Thyroid gland (tissue), 4 donors: ENCODE data around the gene ADCYAP1R1. TPM values are rescaled to one million over a fixed set of nuclear protein-coding genes. Genes with fewer than 3 reads are reported as not detected.

ENCODE experiments used
- DNase-seq, 2 donors: peaks; one replicate each; pipeline ENCODE4 v3.0.0-alpha.2; 2019
- H3K27ac ChIP-seq, 3 donors: fragments of 200-600 bp; sonication (generic); 1 replicate in 2 of 3; 2 replicates in 1 of 3; pipeline ENCODE4 v1.5.1; 2016 to 2019; ENCODE audit warnings: mild to moderate bottlenecking in 1 of 3, moderate library complexity in 1 of 3
- H3K27me3 ChIP-seq: fragments of 200-600 bp; sonication (generic); one replicate; pipeline ENCODE4 v1.5.1; 2019
- H3K36me3 ChIP-seq, 2 donors: fragments of 200-600 bp; sonication (generic); one replicate each; pipeline ENCODE4 v1.5.1; 2016 to 2019
- H3K4me1 ChIP-seq, 2 donors: fragments of 200-600 bp; sonication (generic); one replicate each; pipeline ENCODE4 v1.5.1; 2017 to 2019
- H3K4me3 ChIP-seq, 3 donors: fragments of 200-600 bp; sonication (generic); replicated peaks in 1 of 3; 1 replicate in 2 of 3; 2 replicates in 1 of 3; pipeline ENCODE4 v1.5.1; 2016; ENCODE audit warnings: mild to moderate bottlenecking in 1 of 3
- H3K9me3 ChIP-seq: fragments of 200-600 bp; sonication (generic); one replicate; pipeline ENCODE4 v1.5.1; 2017
- POLR2A ChIP-seq, 2 donors: fragments of 450-650 bp; IDR thresholded peaks; one replicate each; pipeline ENCODE4 v1.6.1; 2017; ENCODE audit warnings: antibody characterized with exemption in 2 of 2, mild to moderate bottlenecking in 2 of 2, moderate library complexity in 1 of 2
- WGBS, 2 donors: methylation state at CpG; one replicate each; pipeline ENCODE4 v1.1.5; 2017; 5-methylcytosine and 5-hydroxymethylcytosine counted together
- intact Hi-C: fragments of 100-400 bp; cut with DNase I; formaldehyde crosslinking; loops from one replicate; pipeline ENCODE4 v1.15.1; 2023
- total RNA-seq, 4 donors: library from RNA; depleted of rRNA; stranded (reverse); fragments of >200 nt; gene quantifications; one replicate each; pipeline ENCODE4 v1.2.3, GENCODE V29; 2016
- TF ChIP-seq, protein P1 (sequence below), 6 experiments: fragments of 200-600 bp in 3 of 6; fragments of 450-650 bp in 3 of 6; sonication (generic) in 3 of 6; IDR thresholded peaks; one replicate each; pipeline ENCODE4 v1.5.1; 2016 to 2019; ENCODE audit warnings: antibody characterized with exemption in 6 of 6, mild to moderate bottlenecking in 2 of 6, inconsistent platforms in 1 of 6, moderate library complexity in 1 of 6

The ADCYAP1R1 gene
- total RNA-seq, 4 donors from 2014 or later, result 0.27 to 4.6 (median 2.5) TPM

DNA sequence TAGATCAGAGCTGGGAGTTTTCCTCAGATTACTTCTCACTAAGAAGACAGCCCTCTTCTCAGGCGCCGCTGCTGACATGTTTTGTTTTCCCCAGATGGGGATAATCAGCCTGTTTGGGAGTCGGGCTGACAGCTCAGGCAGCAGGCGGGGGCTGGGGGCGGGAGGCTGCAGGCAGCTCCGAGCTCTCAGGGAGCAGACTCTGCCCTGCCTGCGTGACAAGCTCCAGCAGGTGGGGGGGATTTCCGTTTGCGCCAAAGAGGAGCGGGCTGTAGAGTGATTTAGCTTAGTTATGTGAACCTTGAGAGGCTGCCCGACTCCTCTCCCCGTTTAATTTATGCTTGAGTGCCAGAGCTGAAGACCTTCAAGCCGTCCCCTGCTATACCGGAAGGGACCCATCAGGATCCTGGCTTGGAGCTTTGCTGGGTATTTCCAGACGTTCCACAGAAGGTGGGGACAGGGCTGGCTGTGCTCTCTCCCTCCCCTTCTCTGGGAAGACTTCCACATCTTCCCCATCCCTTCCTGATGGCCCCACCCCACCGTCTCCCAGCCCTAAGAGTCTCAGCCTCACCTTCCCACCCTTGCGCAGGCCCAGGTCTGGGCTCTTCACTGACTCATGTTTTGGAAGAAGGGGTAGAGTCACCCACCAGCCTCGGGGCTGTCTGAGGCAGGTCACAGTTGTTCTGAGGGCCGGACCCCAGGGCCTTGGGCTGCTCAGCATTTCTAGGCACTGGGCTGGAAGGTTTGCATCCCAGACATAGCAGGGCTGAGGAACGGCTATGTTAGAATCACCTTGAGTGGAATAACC, 24.7 kb upstream of the ADCYAP1R1 start:
- H3K4me1 ChIP-seq, result no peaks in the 10 kb centered on the region
- TF ChIP-seq, protein P1, sequence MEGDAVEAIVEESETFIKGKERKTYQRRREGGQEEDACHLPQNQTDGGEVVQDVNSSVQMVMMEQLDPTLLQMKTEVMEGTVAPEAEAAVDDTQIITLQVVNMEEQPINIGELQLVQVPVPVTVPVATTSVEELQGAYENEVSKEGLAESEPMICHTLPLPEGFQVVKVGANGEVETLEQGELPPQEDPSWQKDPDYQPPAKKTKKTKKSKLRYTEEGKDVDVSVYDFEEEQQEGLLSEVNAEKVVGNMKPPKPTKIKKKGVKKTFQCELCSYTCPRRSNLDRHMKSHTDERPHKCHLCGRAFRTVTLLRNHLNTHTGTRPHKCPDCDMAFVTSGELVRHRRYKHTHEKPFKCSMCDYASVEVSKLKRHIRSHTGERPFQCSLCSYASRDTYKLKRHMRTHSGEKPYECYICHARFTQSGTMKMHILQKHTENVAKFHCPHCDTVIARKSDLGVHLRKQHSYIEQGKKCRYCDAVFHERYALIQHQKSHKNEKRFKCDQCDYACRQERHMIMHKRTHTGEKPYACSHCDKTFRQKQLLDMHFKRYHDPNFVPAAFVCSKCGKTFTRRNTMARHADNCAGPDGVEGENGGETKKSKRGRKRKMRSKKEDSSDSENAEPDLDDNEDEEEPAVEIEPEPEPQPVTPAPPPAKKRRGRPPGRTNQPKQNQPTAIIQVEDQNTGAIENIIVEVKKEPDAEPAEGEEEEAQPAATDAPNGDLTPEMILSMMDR (IDR thresholded peaks at IDR 0.05), result no peak
- H3K27me3 ChIP-seq, result no peaks in the 10 kb centered on the region
- intact Hi-C loops, result no loop called here
- no peaks in the 10 kb centered on the region for H3K9me3 ChIP-seq
- H3K27ac ChIP-seq, result no peak overlapping the region
- no peaks in the 10 kb centered on the region for H3K36me3 ChIP-seq
- DNase-seq, result peak in 1 of 2 donors; percentile 11
- no peak overlapping the region for H3K4me3 ChIP-seq
- WGBS, 2 donors, result 30 to 43% methylated on average over 13 to 16 of the region's 20 CpGs

DNA sequence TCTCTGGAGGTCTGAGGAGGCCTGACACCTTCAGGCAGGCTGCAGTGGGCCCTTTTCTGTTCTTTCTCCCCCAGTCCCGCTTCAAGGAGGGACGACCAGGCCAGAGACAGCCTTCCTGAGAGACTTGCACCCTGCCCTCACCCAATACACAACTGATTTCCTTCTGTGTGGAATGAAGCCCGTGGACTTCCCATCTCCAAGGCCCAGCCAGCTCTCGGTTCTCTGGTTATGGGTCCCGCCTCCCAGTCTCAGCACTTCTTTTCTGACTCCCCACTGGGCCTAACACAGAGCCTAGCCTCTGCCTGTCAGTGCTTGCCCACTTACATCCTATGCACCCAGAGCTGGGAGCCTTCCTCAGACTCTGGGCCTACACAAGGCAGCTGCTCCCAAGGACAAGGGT, 24.1 kb upstream of the ADCYAP1R1 start:
- H3K4me1 ChIP-seq, result no peaks in the 10 kb centered on the region
- H3K36me3 ChIP-seq, result no peaks in the 10 kb centered on the region

DNA sequence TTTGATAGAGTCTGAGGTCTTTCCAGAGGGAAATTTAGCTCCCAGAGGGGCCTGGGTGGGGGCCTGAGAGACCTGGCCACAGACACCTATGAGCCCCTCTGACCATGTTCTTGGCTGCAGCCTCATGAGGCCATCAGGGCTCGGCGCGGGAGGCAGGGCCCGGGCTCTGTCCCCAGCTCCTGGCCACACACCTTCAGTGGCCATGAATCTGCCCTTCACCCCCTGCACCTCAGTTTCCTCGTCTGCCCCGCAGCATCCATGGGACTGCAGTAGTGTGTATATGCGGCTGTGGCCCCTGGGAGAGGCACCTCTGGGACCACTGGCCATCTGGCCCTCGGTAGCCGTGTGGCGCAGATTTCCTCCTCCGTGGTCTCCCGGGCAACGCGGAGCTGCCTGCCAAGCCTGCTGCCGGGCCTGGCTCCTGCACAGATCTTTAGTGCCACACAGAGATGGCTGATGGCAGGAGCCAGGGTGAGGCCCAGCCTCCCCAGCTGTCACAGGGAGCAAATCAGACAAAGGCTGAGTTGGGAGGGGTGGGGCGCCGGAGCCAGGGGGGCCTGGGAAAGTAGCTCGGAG, 23.6 kb upstream of the ADCYAP1R1 start:
- Histone ChIP-seq H3K9me3 (no peaks in the 10 kb centered on the region), H3K4me1 (no peaks in the 10 kb centered on the region), H3K27me3 (no peaks in the 10 kb centered on the region), H3K27ac (no peak overlapping the region), H3K4me3 (no peak overlapping the region), H3K36me3 (no peaks in the 10 kb centered on the region)
- intact Hi-C loops, result no loop called here
- no peak for TF ChIP-seq POLR2A (IDR thresholded peaks at IDR 0.05)
- TF ChIP-seq, protein P1 (IDR thresholded peaks at IDR 0.05), result no peak
- 93 to 96% methylated on average over 8 to 12 of the region's 18 CpGs for WGBS, 2 donors
- DNase-seq, result no peak

More for the DNA sequence above, 24.1 kb upstream of the ADCYAP1R1 start:
- WGBS, 2 donors, result 86 to 92% methylated on average over 5 of the region's 5 CpGs
- TF ChIP-seq, protein P1 (IDR thresholded peaks at IDR 0.05), result no peak
- no peak for TF ChIP-seq POLR2A (IDR thresholded peaks at IDR 0.05)
- Histone ChIP-seq H3K27ac (no peak overlapping the region), H3K9me3 (no peaks in the 10 kb centered on the region), H3K27me3 (no peaks in the 10 kb centered on the region), H3K4me3 (no peak overlapping the region)
- no peak for DNase-seq
- intact Hi-C loops, result no loop called here

DNA sequence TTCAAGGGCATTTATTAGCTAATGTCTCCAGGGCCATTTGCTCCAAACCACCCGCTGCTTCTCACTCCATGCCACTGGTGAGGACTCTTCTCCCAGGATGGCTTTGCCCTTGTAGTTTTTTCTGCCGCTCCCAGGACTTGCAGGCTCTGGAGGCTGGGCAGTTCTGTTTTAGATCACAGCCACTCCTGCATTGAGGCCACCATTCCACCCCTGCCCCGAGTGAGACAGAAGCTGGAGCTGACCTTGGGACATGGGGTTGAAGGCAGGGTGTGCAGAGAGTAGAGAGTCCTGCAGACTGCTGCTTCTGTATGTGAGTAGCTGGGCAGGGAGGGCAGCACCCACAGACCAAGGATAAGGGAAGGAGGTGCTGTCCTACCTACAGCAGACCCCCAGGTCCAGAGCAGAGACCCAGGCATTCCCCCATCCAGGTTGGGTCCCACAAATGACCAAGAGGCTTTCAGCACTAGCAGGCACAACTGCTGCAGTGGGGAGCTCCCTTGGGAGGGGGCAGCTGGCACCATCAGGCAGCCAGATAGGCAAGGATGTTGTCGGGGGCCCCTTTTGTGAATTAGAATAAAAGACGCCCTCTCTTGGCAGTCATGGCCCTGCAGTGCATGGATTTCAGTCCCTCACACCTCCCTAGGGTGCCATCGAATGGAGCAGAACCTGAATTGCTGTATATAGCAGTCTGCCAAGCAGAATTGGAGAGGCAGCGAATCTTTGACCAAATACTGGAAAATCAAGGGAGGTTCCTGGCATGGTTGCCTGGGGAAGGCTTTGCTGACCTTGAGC, 22.7 kb upstream of the ADCYAP1R1 start:
- Histone ChIP-seq H3K4me3 (no peak overlapping the region), H3K9me3 (no peaks in the 10 kb centered on the region), H3K27ac (no peak overlapping the region), H3K27me3 (no peaks in the 10 kb centered on the region), H3K36me3 (no peaks in the 10 kb centered on the region), H3K4me1 (no peaks in the 10 kb centered on the region)
- no peak for TF ChIP-seq POLR2A (IDR thresholded peaks at IDR 0.05)
- TF ChIP-seq, protein P1 (IDR thresholded peaks at IDR 0.05), result no peak
- 79 to 80% methylated on average over 7 of the region's 7 CpGs for WGBS, 2 donors
- no peak for DNase-seq
- intact Hi-C loops, result no loop called here
